GM23338 (cell line): ENCODE data around the gene CDR2. TPM values are rescaled to one million over a fixed set of nuclear protein-coding genes. Genes with fewer than 3 reads are reported as not detected.

Source experiments
- ATAC-seq: fragments of 200-7000 bp; cut with Tn5 transposase; 3 replicates; pipeline ENCODE4 v1.9.1; 2020
- DNase-seq: peaks from one replicate; pipeline ENCODE4 v3.0.0-alpha.2; 2015; ENCODE audit warnings: low spot score
- H2AFZ ChIP-seq: fragments of 200-600 bp; sonication (generic); 2 replicates; pipeline ENCODE4 v1.8.0; 2016; ENCODE audit warnings: antibody characterized with exemption, mild to moderate bottlenecking, moderate library complexity
- H3F3A ChIP-seq: fragments of 200-600 bp; sonication (generic); replicated peaks from 2 replicates; pipeline ENCODE4 v1.8.0; 2017; ENCODE audit warnings: antibody characterized with exemption, mixed run types, low read depth
- H3K27ac ChIP-seq: fragments of 200-600 bp; sonication (generic); 2 replicates; pipeline ENCODE4 v1.6.1; 2016; ENCODE audit warnings: low read depth
- H3K27me3 ChIP-seq: fragments of 200-600 bp; sonication (generic); 2 replicates; pipeline ENCODE4 v1.8.0; 2016; ENCODE audit warnings: mild to moderate bottlenecking, mixed run types, moderate library complexity; ENCODE audit not compliant: insufficient read depth
- H3K36me3 ChIP-seq: fragments of 200-600 bp; sonication (generic); 2 replicates; pipeline ENCODE4 v1.8.0; 2016; ENCODE audit warnings: mild to moderate bottlenecking; ENCODE audit not compliant: insufficient read depth
- H3K4me1 ChIP-seq: fragments of 200-600 bp; sonication (generic); 2 replicates; pipeline ENCODE4 v1.8.0; 2016; ENCODE audit warnings: mild to moderate bottlenecking, moderate library complexity; ENCODE audit not compliant: insufficient read depth
- H3K4me2 ChIP-seq: fragments of 200-600 bp; sonication (generic); 2 replicates; pipeline ENCODE4 v1.7.1; 2017; ENCODE audit warnings: mixed run types
- H3K4me3 ChIP-seq: fragments of 200-600 bp; sonication (generic); 2 replicates; pipeline ENCODE4 v1.6.1; 2016; ENCODE audit warnings: mixed run types
- H3K79me2 ChIP-seq: fragments of 200-600 bp; sonication (generic); replicated peaks from 2 replicates; pipeline ENCODE4 v1.8.0; 2017; ENCODE audit warnings: mild to moderate bottlenecking; ENCODE audit not compliant: insufficient read depth
- H3K9me2 ChIP-seq: fragments of 200-600 bp; sonication (generic); 2 replicates; pipeline ENCODE4 v1.8.0; 2017; ENCODE audit not compliant: insufficient read depth
- H4K20me1 ChIP-seq: fragments of 200-600 bp; sonication (generic); replicated peaks from 2 replicates; pipeline ENCODE4 v1.8.0; 2017; ENCODE audit warnings: mild to moderate bottlenecking; ENCODE audit not compliant: insufficient read depth
- H3K27ac Mint-ChIP-seq: 2 replicates; pipeline ENCODE4 v1.8.0; 2020; ENCODE audit warnings: inconsistent platforms, mild to moderate bottlenecking, moderate library complexity, mixed read lengths
- H3K27me3 Mint-ChIP-seq: 3 replicates; pipeline ENCODE4 v1.8.0; 2022; ENCODE audit warnings: low read depth, mild to moderate bottlenecking, moderate library complexity, mixed read lengths, inconsistent platforms; ENCODE audit not compliant: insufficient read depth, poor library complexity
- H3K36me3 Mint-ChIP-seq: 3 replicates; pipeline ENCODE4 v1.8.0; 2021; ENCODE audit warnings: low read depth, mild to moderate bottlenecking, inconsistent platforms, moderate library complexity, mixed read lengths
- H3K4me1 Mint-ChIP-seq: 3 replicates; pipeline ENCODE4 v1.8.0; 2020; ENCODE audit warnings: mild to moderate bottlenecking, inconsistent platforms, mixed read lengths
- H3K4me3 Mint-ChIP-seq: 3 replicates; pipeline ENCODE4 v1.8.0; 2021; ENCODE audit warnings: moderate library complexity, mild to moderate bottlenecking, inconsistent platforms, mixed read lengths
- H3K9me3 Mint-ChIP-seq: 3 replicates; pipeline ENCODE4 v1.8.0; 2020; ENCODE audit warnings: moderate library complexity, mild to moderate bottlenecking, inconsistent platforms, mixed read lengths
- CREB1 ChIP-seq: fragments of 250-450 bp; sonication (Bioruptor Pico); IDR thresholded peaks from 2 replicates; pipeline ENCODE4 v1.5.0; 2020; ENCODE audit warnings: low read depth, mild to moderate bottlenecking, moderate library complexity
- CTCF ChIP-seq, 2 experiments: fragments of 200-600 bp in 1 of 2; sonication (generic) in 1 of 2; conservative IDR thresholded peaks; 2 replicates each; pipeline versions ENCODE4 v1.5.1 to v1.6.1; 2016 to 2017; ENCODE audit warnings: antibody characterized with exemption in 2 of 2, low read depth in 2 of 2, mild to moderate bottlenecking in 2 of 2, moderate library complexity in 1 of 2
- EZH2 ChIP-seq: fragments of 200-600 bp; sonication (generic); IDR thresholded peaks from one replicate; pipeline ENCODE4 v1.8.0; 2017; ENCODE audit warnings: antibody characterized with exemption, mild to moderate bottlenecking, low read depth; ENCODE audit not compliant: unreplicated experiment
- EZH2phosphoT487 ChIP-seq: fragments of 200-600 bp; sonication (generic); IDR thresholded peaks from one replicate; pipeline ENCODE4 v1.8.1; 2018; ENCODE audit warnings: antibody characterized with exemption; ENCODE audit not compliant: unreplicated experiment
- JUNB ChIP-seq: IDR thresholded peaks from one replicate; pipeline ENCODE4 v1.6.1; 2016; ENCODE audit warnings: antibody characterized with exemption; ENCODE audit not compliant: unreplicated experiment
- NANOG ChIP-seq: IDR thresholded peaks from 2 replicates; pipeline ENCODE4 v1.6.1; 2016; ENCODE audit warnings: antibody characterized with exemption, borderline replicate concordance
- POLR2AphosphoS5 ChIP-seq: IDR thresholded peaks from 2 replicates; pipeline ENCODE4 v1.6.1; 2016; ENCODE audit warnings: antibody characterized with exemption, low read depth
- REST ChIP-seq: IDR thresholded peaks from one replicate; pipeline ENCODE4 v1.6.1; 2018; ENCODE audit warnings: antibody characterized with exemption; ENCODE audit not compliant: unreplicated experiment
- STAT1 ChIP-seq: IDR thresholded peaks from one replicate; pipeline ENCODE4 v1.6.1; 2016; ENCODE audit warnings: antibody characterized with exemption; ENCODE audit not compliant: unreplicated experiment
- ZNF114 ChIP-seq: fragments of 250-450 bp; sonication (Bioruptor Pico); IDR thresholded peaks from 2 replicates; pipeline ENCODE4 v1.5.0; 2020; ENCODE audit warnings: mild to moderate bottlenecking, moderate library complexity
- ZNF331 ChIP-seq: fragments of 250-450 bp; sonication (Bioruptor Pico); IDR thresholded peaks from 2 replicates; pipeline ENCODE4 v1.5.0; 2020; ENCODE audit warnings: low read depth, mild to moderate bottlenecking, moderate library complexity
- polyA plus RNA-seq: library from polyadenylated mRNA; unstranded; fragments of >200 nt; fragmentation: Nextera tagmentation; extraction: Ambion mirVana; gene quantifications from 2 replicates; pipeline ENCODE4 v1.2.1, GENCODE V29; 2016
- total RNA-seq: library from RNA; depleted of rRNA; stranded (reverse); fragments of >200 nt; shearing (Covaris generic); gene quantifications from 2 replicates; pipeline ENCODE4 v1.2.3, GENCODE V29; 2014
- TF ChIP-seq, protein P1 (sequence below): IDR thresholded peaks from 2 replicates; pipeline ENCODE4 v1.6.1; 2016; ENCODE audit warnings: antibody characterized with exemption
- TF ChIP-seq, protein P2 (sequence below): fragments of 250-450 bp; sonication (Bioruptor Pico); IDR thresholded peaks from 2 replicates; pipeline ENCODE4 v1.5.0; 2020; ENCODE audit warnings: mild to moderate bottlenecking, moderate library complexity

The CDR2 gene
- total and polyA plus RNA-seq, 2 experiments from 2014 or later = 17.7 to 39.3 TPM

DNA sequence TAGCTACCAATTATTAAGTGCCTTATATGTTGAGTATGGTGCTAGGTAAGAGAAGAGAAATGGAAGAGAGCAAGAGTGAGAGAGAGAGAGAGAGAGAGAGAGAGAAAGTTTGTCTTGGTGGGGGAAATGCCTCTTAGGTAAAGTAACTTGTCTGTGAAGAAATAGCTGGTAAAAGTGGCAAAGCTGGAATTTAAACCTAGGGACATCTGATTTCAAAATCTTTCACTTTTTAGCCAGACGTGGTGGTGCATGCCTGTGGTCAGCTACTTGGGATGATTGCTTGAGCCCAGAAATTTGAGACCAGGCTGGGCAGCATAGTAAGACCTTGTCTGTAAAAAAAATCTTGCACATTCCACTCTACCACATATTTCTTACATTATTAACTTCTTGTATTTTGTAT is 23.0 kb upstream of the CDR2 start:
- Histone ChIP-seq H4K20me1 (no peaks in the 10 kb centered on the region), H3K4me3 (no peak overlapping the region), H3K9me2 (no peaks in the 10 kb centered on the region), H3K27ac (no peak overlapping the region), H3K79me2 (no peaks in the 10 kb centered on the region), H3K4me2 (no peak overlapping the region), H3F3A (no peaks in the 10 kb centered on the region), H3K27me3 (no peaks in the 10 kb centered on the region), H2AFZ (no peak overlapping the region), H3K36me3 (no peaks in the 10 kb centered on the region), H3K4me1 (no peaks in the 10 kb centered on the region)
- no peak overlapping the region for H3K27ac Mint-ChIP-seq
- no peak for DNase-seq
- peaks cover 2% of the 10 kb centered on the region; the same call in 1 of the 3 replicates for H3K4me1 Mint-ChIP-seq
- H3K27me3 Mint-ChIP-seq = peaks cover 3% of the 10 kb centered on the region
- TF ChIP-seq, protein P1, sequence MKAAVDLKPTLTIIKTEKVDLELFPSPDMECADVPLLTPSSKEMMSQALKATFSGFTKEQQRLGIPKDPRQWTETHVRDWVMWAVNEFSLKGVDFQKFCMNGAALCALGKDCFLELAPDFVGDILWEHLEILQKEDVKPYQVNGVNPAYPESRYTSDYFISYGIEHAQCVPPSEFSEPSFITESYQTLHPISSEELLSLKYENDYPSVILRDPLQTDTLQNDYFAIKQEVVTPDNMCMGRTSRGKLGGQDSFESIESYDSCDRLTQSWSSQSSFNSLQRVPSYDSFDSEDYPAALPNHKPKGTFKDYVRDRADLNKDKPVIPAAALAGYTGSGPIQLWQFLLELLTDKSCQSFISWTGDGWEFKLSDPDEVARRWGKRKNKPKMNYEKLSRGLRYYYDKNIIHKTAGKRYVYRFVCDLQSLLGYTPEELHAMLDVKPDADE = no peak
- TF ChIP-seq CREB1 (CRISPR knock-in tag) (no peak), REST (no peak), ZNF114 (CRISPR knock-in tag) (no peak), ZNF331 (CRISPR knock-in tag) (no peak), JUNB (no peak), STAT1 (no peak), EZH2phosphoT487 (no peak), EZH2 (no peak), NANOG (no peak), CTCF (conservative IDR thresholded peaks at IDR 0.05; ENCODE audit: low read depth in 2 of 2) (no peak), POLR2AphosphoS5 (no peak)
- TF ChIP-seq, protein P2, sequence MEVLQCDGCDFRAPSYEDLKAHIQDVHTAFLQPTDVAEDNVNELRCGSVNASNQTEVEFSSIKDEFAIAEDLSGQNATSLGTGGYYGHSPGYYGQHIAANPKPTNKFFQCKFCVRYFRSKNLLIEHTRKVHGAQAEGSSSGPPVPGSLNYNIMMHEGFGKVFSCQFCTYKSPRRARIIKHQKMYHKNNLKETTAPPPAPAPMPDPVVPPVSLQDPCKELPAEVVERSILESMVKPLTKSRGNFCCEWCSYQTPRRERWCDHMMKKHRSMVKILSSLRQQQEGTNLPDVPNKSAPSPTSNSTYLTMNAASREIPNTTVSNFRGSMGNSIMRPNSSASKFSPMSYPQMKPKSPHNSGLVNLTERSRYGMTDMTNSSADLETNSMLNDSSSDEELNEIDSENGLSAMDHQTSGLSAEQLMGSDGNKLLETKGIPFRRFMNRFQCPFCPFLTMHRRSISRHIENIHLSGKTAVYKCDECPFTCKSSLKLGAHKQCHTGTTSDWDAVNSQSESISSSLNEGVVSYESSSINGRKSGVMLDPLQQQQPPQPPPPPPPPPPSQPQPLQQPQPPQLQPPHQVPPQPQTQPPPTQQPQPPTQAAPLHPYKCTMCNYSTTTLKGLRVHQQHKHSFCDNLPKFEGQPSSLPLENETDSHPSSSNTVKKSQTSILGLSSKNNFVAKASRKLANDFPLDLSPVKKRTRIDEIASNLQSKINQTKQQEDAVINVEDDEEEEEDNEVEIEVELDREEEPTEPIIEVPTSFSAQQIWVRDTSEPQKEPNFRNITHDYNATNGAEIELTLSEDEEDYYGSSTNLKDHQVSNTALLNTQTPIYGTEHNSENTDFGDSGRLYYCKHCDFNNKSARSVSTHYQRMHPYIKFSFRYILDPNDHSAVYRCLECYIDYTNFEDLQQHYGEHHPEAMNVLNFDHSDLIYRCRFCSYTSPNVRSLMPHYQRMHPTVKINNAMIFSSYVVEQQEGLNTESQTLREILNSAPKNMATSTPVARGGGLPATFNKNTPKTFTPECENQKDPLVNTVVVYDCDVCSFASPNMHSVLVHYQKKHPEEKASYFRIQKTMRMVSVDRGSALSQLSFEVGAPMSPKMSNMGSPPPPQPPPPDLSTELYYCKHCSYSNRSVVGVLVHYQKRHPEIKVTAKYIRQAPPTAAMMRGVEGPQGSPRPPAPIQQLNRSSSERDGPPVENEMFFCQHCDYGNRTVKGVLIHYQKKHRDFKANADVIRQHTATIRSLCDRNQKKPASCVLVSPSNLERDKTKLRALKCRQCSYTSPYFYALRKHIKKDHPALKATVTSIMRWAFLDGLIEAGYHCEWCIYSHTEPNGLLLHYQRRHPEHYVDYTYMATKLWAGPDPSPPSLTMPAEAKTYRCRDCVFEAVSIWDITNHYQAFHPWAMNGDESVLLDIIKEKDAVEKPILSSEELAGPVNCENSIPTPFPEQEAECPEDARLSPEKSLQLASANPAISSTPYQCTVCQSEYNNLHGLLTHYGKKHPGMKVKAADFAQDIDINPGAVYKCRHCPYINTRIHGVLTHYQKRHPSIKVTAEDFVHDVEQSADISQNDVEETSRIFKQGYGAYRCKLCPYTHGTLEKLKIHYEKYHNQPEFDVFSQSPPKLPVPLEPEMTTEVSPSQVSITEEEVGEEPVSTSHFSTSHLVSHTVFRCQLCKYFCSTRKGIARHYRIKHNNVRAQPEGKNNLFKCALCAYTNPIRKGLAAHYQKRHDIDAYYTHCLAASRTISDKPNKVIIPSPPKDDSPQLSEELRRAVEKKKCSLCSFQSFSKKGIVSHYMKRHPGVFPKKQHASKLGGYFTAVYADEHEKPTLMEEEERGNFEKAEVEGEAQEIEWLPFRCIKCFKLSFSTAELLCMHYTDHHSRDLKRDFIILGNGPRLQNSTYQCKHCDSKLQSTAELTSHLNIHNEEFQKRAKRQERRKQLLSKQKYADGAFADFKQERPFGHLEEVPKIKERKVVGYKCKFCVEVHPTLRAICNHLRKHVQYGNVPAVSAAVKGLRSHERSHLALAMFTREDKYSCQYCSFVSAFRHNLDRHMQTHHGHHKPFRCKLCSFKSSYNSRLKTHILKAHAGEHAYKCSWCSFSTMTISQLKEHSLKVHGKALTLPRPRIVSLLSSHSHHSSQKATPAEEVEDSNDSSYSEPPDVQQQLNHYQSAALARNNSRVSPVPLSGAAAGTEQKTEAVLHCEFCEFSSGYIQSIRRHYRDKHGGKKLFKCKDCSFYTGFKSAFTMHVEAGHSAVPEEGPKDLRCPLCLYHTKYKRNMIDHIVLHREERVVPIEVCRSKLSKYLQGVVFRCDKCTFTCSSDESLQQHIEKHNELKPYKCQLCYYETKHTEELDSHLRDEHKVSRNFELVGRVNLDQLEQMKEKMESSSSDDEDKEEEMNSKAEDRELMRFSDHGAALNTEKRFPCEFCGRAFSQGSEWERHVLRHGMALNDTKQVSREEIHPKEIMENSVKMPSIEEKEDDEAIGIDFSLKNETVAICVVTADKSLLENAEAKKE (CRISPR knock-in tag) = no peak
- no peaks in the 10 kb centered on the region for H3K36me3 Mint-ChIP-seq
- no peaks in the 10 kb centered on the region for H3K9me3 Mint-ChIP-seq
- ATAC-seq = no peak
- no peak overlapping the region for H3K4me3 Mint-ChIP-seq
